Small intestine (tissue), 7 donors: Measurements from ENCODE around the gene KLK4. TPM values are rescaled to one million over a fixed set of nuclear protein-coding genes. Genes with fewer than 3 reads are reported as not detected.

Experiments
- DNase-seq, 2 donors: peaks; one replicate each; pipeline versions ENCODE4 v3.0.0 to v3.0.0-alpha.2; 2013
- FAIRE-seq: peaks from 2 replicates; lab custom pipeline; 2012; peaks lifted over from hg19 to GRCh38; lab: Jason Lieb, UNC
- H3K27ac ChIP-seq, 3 donors: one replicate each; pipeline ENCODE4 v1.5.1; 2013; ENCODE audit warnings: low read length in 2 of 3, mild to moderate bottlenecking in 2 of 3, control low read depth in 1 of 3, inconsistent platforms in 1 of 3, low read depth in 1 of 3, moderate library complexity in 1 of 3
- H3K27me3 ChIP-seq, 3 donors: one replicate each; pipeline ENCODE4 v1.6.1; 2013; ENCODE audit warnings: low read length in 3 of 3, inconsistent platforms in 1 of 3; ENCODE audit not compliant: control insufficient read depth in 3 of 3, insufficient read depth in 3 of 3
- H3K36me3 ChIP-seq, 3 donors: one replicate each; pipeline ENCODE4 v1.6.1; 2013; ENCODE audit warnings: low read length in 3 of 3, inconsistent platforms in 1 of 3, low read depth in 1 of 3, mild to moderate bottlenecking in 1 of 3, moderate library complexity in 1 of 3; ENCODE audit not compliant: control insufficient read depth in 3 of 3, insufficient read depth in 2 of 3
- H3K4me1 ChIP-seq, 3 donors: one replicate each; pipeline ENCODE4 v1.6.1; 2013; ENCODE audit warnings: low read length in 2 of 3, inconsistent platforms in 1 of 3, low read depth in 1 of 3, mild to moderate bottlenecking in 1 of 3, moderate library complexity in 1 of 3; ENCODE audit not compliant: control insufficient read depth in 3 of 3, insufficient read depth in 2 of 3
- H3K4me3 ChIP-seq, 3 donors: one replicate each; pipeline ENCODE4 v1.5.1; 2013; ENCODE audit warnings: low read length in 3 of 3, control low read depth in 1 of 3, inconsistent platforms in 1 of 3, low read depth in 1 of 3, mild to moderate bottlenecking in 1 of 3, moderate library complexity in 1 of 3
- H3K9me3 ChIP-seq, 2 donors: one replicate each; pipeline ENCODE4 v1.6.1; 2013; ENCODE audit warnings: low read depth in 1 of 2, low read length in 1 of 2; ENCODE audit not compliant: control insufficient read depth in 2 of 2, insufficient read depth in 1 of 2
- WGBS, 3 donors: extraction: QIAGEN DNeasy Blood & Tissue Kit; methylation state at CpG; one replicate each; pipeline ENCODE4 v1.1.7; 2013; 5-methylcytosine and 5-hydroxymethylcytosine counted together
- polyA plus RNA-seq, 4 donors: library from polyadenylated mRNA; stranded (reverse) in 3 of 4; unstranded in 1 of 4; fragments of 200-250 nt in 3 of 4; fragments of 120-200 nt in 1 of 4; gene quantifications; one replicate each; pipeline versions ENCODE4 v1.2.1 to v1.2.3, GENCODE V29; 2013
- donor health status: healthy with polysubstance abuse.
- donor health status: control.
- donor health status: control.
- donor health status: Bipolar disorder and iron deficiency.
- donor health status: healthy.

The KLK4 gene
- polyA plus RNA-seq, 4 donors = not detected

GRCh38 chr19:50880241-50880640 lies 31.0 kb downstream of the KLK4 start:
- Histone ChIP-seq H3K27me3 (peaks cover 0 to 10% (median 0%) of the 10 kb centered on the region in 3 donors), H3K4me1 (no peaks in the 10 kb centered on the region), H3K27ac (no peak overlapping the region), H3K36me3 (no peaks in the 10 kb centered on the region), H3K4me3 (no peak overlapping the region), H3K9me3 (no peaks in the 10 kb centered on the region)
- FAIRE-seq (no peak), DNase-seq (no peak)
- 56 to 74% (median 71%) methylated on average over 5 of the region's 5 CpGs for WGBS, 3 donors

DNA sequence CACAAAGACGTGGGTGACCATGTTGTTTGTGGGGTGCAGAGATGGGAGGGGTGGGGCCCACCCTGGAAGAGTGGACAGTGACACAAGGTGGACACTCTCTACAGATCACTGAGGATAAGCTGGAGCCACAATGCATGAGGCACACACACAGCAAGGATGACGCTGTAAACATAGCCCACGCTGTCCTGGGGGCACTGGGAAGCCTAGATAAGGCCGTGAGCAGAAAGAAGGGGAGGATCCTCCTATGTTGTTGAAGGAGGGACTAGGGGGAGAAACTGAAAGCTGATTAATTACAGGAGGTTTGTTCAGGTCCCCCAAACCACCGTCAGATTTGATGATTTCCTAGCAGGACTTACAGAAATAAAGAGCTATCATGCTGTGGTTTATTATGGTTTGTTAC lies 32.3 kb downstream of the KLK4 start:
- no peak overlapping the region for H3K27ac ChIP-seq
- H3K4me1 ChIP-seq = no peaks in the 10 kb centered on the region
- peaks cover 0 to 10% (median 0%) of the 10 kb centered on the region in 3 donors for H3K27me3 ChIP-seq
- DNase-seq (no peak), FAIRE-seq (no peak)
- H3K4me3 ChIP-seq = no peak overlapping the region
- no peaks in the 10 kb centered on the region for H3K9me3 ChIP-seq
- 56 to 71% (median 59%) methylated on average over 5 of the region's 5 CpGs for WGBS, 3 donors
- no peaks in the 10 kb centered on the region for H3K36me3 ChIP-seq

DNA sequence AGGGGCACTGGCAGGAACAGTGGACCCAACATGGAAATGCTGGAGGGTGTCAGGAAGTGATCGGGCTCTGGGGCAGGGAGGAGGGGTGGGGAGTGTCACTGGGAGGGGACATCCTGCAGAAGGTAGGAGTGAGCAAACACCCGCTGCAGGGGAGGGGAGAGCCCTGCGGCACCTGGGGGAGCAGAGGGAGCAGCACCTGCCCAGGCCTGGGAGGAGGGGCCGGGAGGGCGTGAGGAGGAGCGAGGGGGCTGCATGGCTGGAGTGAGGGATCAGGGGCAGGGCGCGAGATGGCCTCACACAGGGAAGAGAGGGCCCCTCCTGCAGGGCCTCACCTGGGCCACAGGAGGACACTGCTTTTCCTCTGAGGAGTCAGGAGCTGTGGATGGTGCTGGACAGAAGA lies 33.9 kb downstream of the KLK4 start:
- DNase-seq = peak in 1 of 2 donors; percentile 21
- peaks cover 0 to 10% (median 0%) of the 10 kb centered on the region in 3 donors for H3K27me3 ChIP-seq
- H3K27ac ChIP-seq = no peak overlapping the region
- WGBS, 3 donors = 11 to 20% (median 19%) methylated on average over 8 of the region's 8 CpGs
- FAIRE-seq = no peak
- no peaks in the 10 kb centered on the region for H3K9me3 ChIP-seq
- H3K4me3 ChIP-seq = no peak overlapping the region
- no peaks in the 10 kb centered on the region for H3K36me3 ChIP-seq
- H3K4me1 ChIP-seq = no peaks in the 10 kb centered on the region

DNA sequence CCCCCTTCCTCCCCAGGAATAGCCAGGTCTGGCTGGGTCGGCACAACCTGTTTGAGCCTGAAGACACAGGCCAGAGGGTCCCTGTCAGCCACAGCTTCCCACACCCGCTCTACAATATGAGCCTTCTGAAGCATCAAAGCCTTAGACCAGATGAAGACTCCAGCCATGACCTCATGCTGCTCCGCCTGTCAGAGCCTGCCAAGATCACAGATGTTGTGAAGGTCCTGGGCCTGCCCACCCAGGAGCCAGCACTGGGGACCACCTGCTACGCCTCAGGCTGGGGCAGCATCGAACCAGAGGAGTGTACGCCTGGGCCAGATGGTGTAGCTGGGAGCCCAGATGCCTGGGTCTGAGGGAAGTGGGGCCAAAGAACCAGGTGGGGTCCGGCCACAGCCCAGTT lies 34.7 kb downstream of the KLK4 start:
- H3K27ac ChIP-seq = no peak overlapping the region
- FAIRE-seq = no peak
- 74 to 85% (median 81%) methylated on average over 7 of the region's 7 CpGs for whole genome bisulfite sequencing, 3 donors

GRCh38 chr19:50875795-50876422 lies 35.3 kb downstream of the KLK4 start:
- no peak for FAIRE-seq

More for the DNA sequence above, 34.7 kb downstream of the KLK4 start:
- peaks cover 0 to 13% (median 0%) of the 10 kb centered on the region in 3 donors for H3K27me3 ChIP-seq
- no peak for DNase-seq
- no peak overlapping the region for H3K4me3 ChIP-seq
- H3K4me1 ChIP-seq = no peaks in the 10 kb centered on the region
- H3K36me3 ChIP-seq = no peaks in the 10 kb centered on the region
- H3K9me3 ChIP-seq = no peaks in the 10 kb centered on the region

DNA sequence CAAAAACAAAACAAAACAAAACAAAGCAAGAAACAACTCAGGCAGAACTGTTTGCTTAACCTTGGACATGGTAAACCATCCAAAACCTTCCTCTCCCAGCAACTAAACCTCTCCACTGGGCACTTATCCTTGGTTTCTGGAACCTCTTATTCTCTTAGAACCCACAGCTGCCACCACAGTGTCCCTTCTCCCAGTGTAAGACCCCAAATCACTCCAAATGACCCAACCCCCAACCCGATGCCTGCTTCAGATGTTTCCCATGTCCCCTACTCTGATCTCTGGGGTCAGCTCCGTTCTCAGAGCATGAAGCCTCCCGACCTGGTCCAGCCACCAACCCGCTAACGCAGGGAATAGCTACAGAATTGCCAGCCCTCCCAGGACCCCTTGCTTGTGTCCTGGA lies 37.0 kb downstream of the KLK4 start:
- no peaks in the 10 kb centered on the region for H3K9me3 ChIP-seq
- H3K27ac ChIP-seq = no peak overlapping the region
- H3K36me3 ChIP-seq = no peaks in the 10 kb centered on the region
- H3K27me3 ChIP-seq = peaks cover 0 to 22% (median 0%) of the 10 kb centered on the region in 3 donors
- no peaks in the 10 kb centered on the region for H3K4me1 ChIP-seq
- FAIRE-seq (no peak), DNase-seq (no peak)
- WGBS, 3 donors = 70 to 86% (median 76%) methylated on average over 5 of the region's 5 CpGs
- no peak overlapping the region for H3K4me3 ChIP-seq

More at GRCh38 chr19:50875795-50876422, 35.3 kb downstream of the KLK4 start:
- peaks cover 0 to 13% (median 0%) of the 10 kb centered on the region in 3 donors for H3K27me3 ChIP-seq
- no peak overlapping the region for H3K4me3 ChIP-seq
- H3K4me1 ChIP-seq = no peaks in the 10 kb centered on the region
- DNase-seq = no peak
- WGBS, 3 donors = 41 to 52% (median 48%) methylated on average over 6 to 9 of the region's 9 CpGs
- H3K36me3 ChIP-seq = no peaks in the 10 kb centered on the region
- H3K9me3 ChIP-seq = no peaks in the 10 kb centered on the region
- no peak overlapping the region for H3K27ac ChIP-seq

DNA sequence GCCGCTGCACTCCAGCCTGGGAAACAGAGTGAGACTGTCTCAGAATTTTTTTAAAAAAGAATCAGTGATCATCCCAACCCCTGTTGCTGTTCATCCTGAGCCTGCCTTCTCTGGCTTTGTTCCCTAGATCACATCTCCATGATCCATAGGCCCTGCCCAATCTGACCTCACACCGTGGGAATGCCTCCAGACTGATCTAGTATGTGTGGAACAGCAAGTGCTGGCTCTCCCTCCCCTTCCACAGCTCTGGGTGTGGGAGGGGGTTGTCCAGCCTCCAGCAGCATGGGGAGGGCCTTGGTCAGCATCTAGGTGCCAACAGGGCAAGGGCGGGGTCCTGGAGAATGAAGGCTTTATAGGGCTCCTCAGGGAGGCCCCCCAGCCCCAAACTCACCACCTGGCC lies 38.1 kb downstream of the KLK4 start, which contains the start of gene KLK2:
Gene KLK2 (plus strand): TSS at position 384 of the 400 bp plus-strand sequence. CDS start 35 bp downstream, outside the sequence.
- 69 to 78% (median 71%) methylated on average over 3 of the region's 3 CpGs for WGBS, 3 donors
- H3K4me1 ChIP-seq = no peaks in the 10 kb centered on the region
- no peaks in the 10 kb centered on the region for H3K36me3 ChIP-seq
- no peaks in the 10 kb centered on the region for H3K9me3 ChIP-seq
- no peak within 1 kb of the TSS for H3K27ac ChIP-seq
- no peak within 1 kb of the TSS for H3K4me3 ChIP-seq
- peaks cover 0 to 18% (median 3%) of the 10 kb centered on the region in 3 donors for H3K27me3 ChIP-seq
- DNase-seq = no peak
- FAIRE-seq = no peak

GRCh38 chr19:50870417-50871089 lies 40.6 kb downstream of the KLK4 start:
- FAIRE-seq (no peak), DNase-seq (peak; percentile 12 to 13)
- Histone ChIP-seq H3K9me3 (no peaks in the 10 kb centered on the region), H3K4me3 (no peak overlapping the region), H3K4me1 (no peaks in the 10 kb centered on the region), H3K36me3 (no peaks in the 10 kb centered on the region), H3K27ac (no peak overlapping the region), H3K27me3 (peaks cover 0 to 12% (median 3%) of the 10 kb centered on the region in 3 donors)
- WGBS, 3 donors = 54 to 73% (median 70%) methylated on average over 26 of the region's 26 CpGs
